Measurements from ENCODE around the gene DNAH7. TPM values are rescaled to one million over a fixed set of nuclear protein-coding genes. Genes with fewer than 3 reads are reported as not detected.

DNAH7 gene
- total RNA-seq, 1 donor from 2014 or later: 2.5 TPM

- intact Hi-C loops (cut with DNase I): no loop called here
- DNase-seq (ENCODE audit: low spot score): no peak
- no peak for ATAC-seq
Measured at GRCh38 chr2:195903956-195904355, 164.7 kb downstream of the DNAH7 start.

GRCh38 chr2:195902857-195903256 lies 165.8 kb downstream of the DNAH7 start:
- ATAC-seq: no peak
- no peak for DNase-seq (ENCODE audit: low spot score)
- intact Hi-C loops (cut with DNase I): no loop called here

GRCh38 chr2:195899226-195899625 lies 169.4 kb downstream of the DNAH7 start:
- DNase-seq (ENCODE audit: low spot score) (no peak), ATAC-seq (no peak)
- intact Hi-C loops (cut with DNase I): no loop called here

- intact Hi-C loops (cut with DNase I): no loop called here
- ATAC-seq: peak; percentile 95
- peak; percentile 86 for DNase-seq (ENCODE audit: low spot score)
Measured at GRCh38 chr2:195898505-195899191, 170.0 kb downstream of the DNAH7 start.

- no peak for ATAC-seq
- intact Hi-C loops (cut with DNase I): no loop called here
- DNase-seq (ENCODE audit: low spot score): no peak
Measured at GRCh38 chr2:195891081-195891480, 177.6 kb downstream of the DNAH7 start.

GRCh38 chr2:195879153-195879552 lies 189.5 kb downstream of the DNAH7 start:
- intact Hi-C loops (cut with DNase I): no loop called here

GRCh38 chr2:195871326-195871725 lies 197.3 kb downstream of the DNAH7 start:
- ATAC-seq (no peak), DNase-seq (ENCODE audit: low spot score) (no peak)
- intact Hi-C loops (cut with DNase I): no loop called here

More at GRCh38 chr2:195879153-195879552, 189.5 kb downstream of the DNAH7 start:
- ATAC-seq: no peak
- DNase-seq (ENCODE audit: low spot score): no peak

- no peak for ATAC-seq
- intact Hi-C loops (cut with DNase I): no loop called here
- DNase-seq (ENCODE audit: low spot score): no peak
Measured at GRCh38 chr2:195864316-195864715, 204.3 kb downstream of the DNAH7 start.

- intact Hi-C loops (cut with DNase I): no loop called here
- ATAC-seq: no peak
- no peak for DNase-seq (ENCODE audit: low spot score)
Measured at GRCh38 chr2:195863564-195863963, 205.1 kb downstream of the DNAH7 start.

GRCh38 chr2:195863121-195863520 lies 205.5 kb downstream of the DNAH7 start:
- no peak for DNase-seq (ENCODE audit: low spot score)
- no peak for ATAC-seq
- intact Hi-C loops (cut with DNase I): no loop called here

- ATAC-seq: no peak
- DNase-seq (ENCODE audit: low spot score): no peak
- intact Hi-C loops (cut with DNase I): no loop called here
Measured at GRCh38 chr2:195861821-195862220, 206.8 kb downstream of the DNAH7 start.

- DNase-seq (ENCODE audit: low spot score) (no peak), ATAC-seq (no peak)
- intact Hi-C loops (cut with DNase I): no loop called here
Measured at GRCh38 chr2:195859513-195859912, 209.1 kb downstream of the DNAH7 start.

- ATAC-seq (no peak), DNase-seq (ENCODE audit: low spot score) (no peak)
- intact Hi-C loops (cut with DNase I): no loop called here
Measured at GRCh38 chr2:195857132-195857531, 211.5 kb downstream of the DNAH7 start.

GRCh38 chr2:195850764-195851163 lies 217.9 kb downstream of the DNAH7 start:
- DNase-seq (ENCODE audit: low spot score): no peak
- intact Hi-C loops (cut with DNase I): no loop called here
- ATAC-seq: no peak

GRCh38 chr2:195848119-195848899 lies 220.3 kb downstream of the DNAH7 start:
- intact Hi-C loops (cut with DNase I): no loop called here
- ATAC-seq (no peak), DNase-seq (ENCODE audit: low spot score) (no peak)

- DNase-seq (ENCODE audit: low spot score) (no peak), ATAC-seq (no peak)
- intact Hi-C loops (cut with DNase I): no loop called here
Measured at GRCh38 chr2:195842932-195843331, 225.7 kb downstream of the DNAH7 start.

GRCh38 chr2:195838002-195838401 lies 230.6 kb downstream of the DNAH7 start:
- intact Hi-C loops (cut with DNase I): no loop called here
- DNase-seq (ENCODE audit: low spot score): no peak
- peak; percentile 26 for ATAC-seq

GRCh38 chr2:195836002-195836401 lies 232.6 kb downstream of the DNAH7 start:
- ATAC-seq (no peak), DNase-seq (ENCODE audit: low spot score) (no peak)
- intact Hi-C loops (cut with DNase I): no loop called here

GRCh38 chr2:195834836-195835235 lies 233.8 kb downstream of the DNAH7 start:
- intact Hi-C loops (cut with DNase I): no loop called here
- no peak for ATAC-seq
- DNase-seq (ENCODE audit: low spot score): no peak

All from sciatic nerve (tissue), 2 donors.